ENCODE measurements around the gene LY6G6C.

DNA sequence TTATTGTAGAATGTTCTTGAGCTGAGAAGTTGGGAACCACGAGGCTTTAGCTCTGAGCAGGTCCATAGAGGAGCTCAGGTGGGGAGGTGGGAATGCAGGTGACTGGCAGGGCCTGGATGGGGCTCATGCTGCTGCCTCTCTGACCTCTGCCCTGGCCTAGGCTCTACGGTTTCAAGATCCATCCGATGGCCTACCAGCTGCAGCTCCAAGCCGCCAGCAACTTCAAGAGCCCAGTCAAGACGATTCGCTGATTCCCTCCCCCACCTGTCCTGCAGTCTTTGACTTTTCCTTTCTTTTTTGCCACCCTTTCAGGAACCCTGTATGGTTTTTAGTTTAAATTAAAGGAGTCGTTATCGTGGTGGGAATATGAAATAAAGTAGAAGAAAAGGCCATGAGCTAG lies 51.9 kb downstream of the LY6G6C start, which contains the start of gene LY6G5B:
- TF ChIP-seq MXI1 (IDR thresholded peaks at IDR 0.05; ENCODE audit: low read depth, low read length), result no peak
- TF ChIP-seq EGR1 (IDR thresholded peaks at IDR 0.05; ENCODE audit: borderline replicate concordance in 1 of 2, low read depth in 2 of 2, low read length in 2 of 2), result no peak
- TF ChIP-seq RFX5 (IDR thresholded peaks at IDR 0.05; ENCODE audit: low read depth, low read length), result no peak
- no peak for TF ChIP-seq EP300 (IDR thresholded peaks at IDR 0.05; ENCODE audit: borderline replicate concordance in 1 of 2, control insufficient read depth in 1 of 2, low read depth in 2 of 2, low read length in 2 of 2)
- TF ChIP-seq, protein P1, sequence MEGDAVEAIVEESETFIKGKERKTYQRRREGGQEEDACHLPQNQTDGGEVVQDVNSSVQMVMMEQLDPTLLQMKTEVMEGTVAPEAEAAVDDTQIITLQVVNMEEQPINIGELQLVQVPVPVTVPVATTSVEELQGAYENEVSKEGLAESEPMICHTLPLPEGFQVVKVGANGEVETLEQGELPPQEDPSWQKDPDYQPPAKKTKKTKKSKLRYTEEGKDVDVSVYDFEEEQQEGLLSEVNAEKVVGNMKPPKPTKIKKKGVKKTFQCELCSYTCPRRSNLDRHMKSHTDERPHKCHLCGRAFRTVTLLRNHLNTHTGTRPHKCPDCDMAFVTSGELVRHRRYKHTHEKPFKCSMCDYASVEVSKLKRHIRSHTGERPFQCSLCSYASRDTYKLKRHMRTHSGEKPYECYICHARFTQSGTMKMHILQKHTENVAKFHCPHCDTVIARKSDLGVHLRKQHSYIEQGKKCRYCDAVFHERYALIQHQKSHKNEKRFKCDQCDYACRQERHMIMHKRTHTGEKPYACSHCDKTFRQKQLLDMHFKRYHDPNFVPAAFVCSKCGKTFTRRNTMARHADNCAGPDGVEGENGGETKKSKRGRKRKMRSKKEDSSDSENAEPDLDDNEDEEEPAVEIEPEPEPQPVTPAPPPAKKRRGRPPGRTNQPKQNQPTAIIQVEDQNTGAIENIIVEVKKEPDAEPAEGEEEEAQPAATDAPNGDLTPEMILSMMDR (IDR thresholded peaks at IDR 0.05 in 2 of 3, conservative IDR thresholded peaks at IDR 0.05 in 1 of 3; ENCODE audit: control insufficient read depth in 2 of 3, extremely low read depth in 1 of 3, insufficient read depth in 1 of 3, low read depth in 3 of 3, low read length in 3 of 3), result no peak
- no peak for TF ChIP-seq POLR2A (IDR thresholded peaks at IDR 0.05; ENCODE audit: low read depth, low read length)
- TF ChIP-seq, protein P2, sequence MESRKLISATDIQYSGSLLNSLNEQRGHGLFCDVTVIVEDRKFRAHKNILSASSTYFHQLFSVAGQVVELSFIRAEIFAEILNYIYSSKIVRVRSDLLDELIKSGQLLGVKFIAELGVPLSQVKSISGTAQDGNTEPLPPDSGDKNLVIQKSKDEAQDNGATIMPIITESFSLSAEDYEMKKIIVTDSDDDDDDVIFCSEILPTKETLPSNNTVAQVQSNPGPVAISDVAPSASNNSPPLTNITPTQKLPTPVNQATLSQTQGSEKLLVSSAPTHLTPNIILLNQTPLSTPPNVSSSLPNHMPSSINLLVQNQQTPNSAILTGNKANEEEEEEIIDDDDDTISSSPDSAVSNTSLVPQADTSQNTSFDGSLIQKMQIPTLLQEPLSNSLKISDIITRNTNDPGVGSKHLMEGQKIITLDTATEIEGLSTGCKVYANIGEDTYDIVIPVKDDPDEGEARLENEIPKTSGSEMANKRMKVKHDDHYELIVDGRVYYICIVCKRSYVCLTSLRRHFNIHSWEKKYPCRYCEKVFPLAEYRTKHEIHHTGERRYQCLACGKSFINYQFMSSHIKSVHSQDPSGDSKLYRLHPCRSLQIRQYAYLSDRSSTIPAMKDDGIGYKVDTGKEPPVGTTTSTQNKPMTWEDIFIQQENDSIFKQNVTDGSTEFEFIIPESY (IDR thresholded peaks at IDR 0.05), result no peak
- no peak for TF ChIP-seq HDAC2 (IDR thresholded peaks at IDR 0.05)
- TF ChIP-seq RBBP5 (conservative IDR thresholded peaks at IDR 0.05), result no peak
- TF ChIP-seq ESRRA (IDR thresholded peaks at IDR 0.05; ENCODE audit: low read length), result no peak
- no peak for TF ChIP-seq NR2C1 (IDR thresholded peaks at IDR 0.05)

All from GM12878 (cell line).